ENCODE results near the gene ZSCAN21. TPM values are rescaled to one million over a fixed set of nuclear protein-coding genes. Genes with fewer than 3 reads are reported as not detected.
"Not testable (repeated sequence)": the region's sequence is repeated elsewhere in the genome, so short reads cannot be mapped to it uniquely, and the experiment has no call there.

ZSCAN21 gene
- total and polyA plus RNA-seq, 2 donors from 2014 or later: 10.8 to 12.4 TPM

DNA sequence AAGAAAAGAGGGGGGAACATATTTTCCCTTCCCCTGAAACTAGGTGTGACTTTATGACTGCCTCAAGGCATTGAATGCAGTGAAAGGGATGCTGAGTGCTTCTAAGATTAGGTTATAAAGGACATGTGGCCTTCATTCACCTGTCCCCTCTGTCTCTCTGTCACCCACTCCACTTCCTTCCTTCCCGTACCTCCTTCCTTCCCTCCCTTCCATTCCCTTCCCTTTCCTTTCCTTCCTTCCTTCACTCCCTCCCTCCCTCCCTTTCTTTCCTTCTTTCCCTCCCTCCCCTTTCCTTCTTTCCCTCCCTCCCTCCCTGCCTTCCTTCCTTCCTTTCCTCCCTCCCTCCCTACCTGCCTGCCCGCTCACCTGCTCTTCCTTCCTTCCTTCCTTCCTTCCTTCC is 38.7 kb upstream of the ZSCAN21 start:
- DNase-seq (no peak), FAIRE-seq (no peak)
- no peaks in the 10 kb centered on the region for H3K27me3 ChIP-seq (ENCODE audit: control insufficient read depth, insufficient read depth, low read length)
- intact Hi-C loops (cut with DNase I): no loop called here
- H3K27ac ChIP-seq (ENCODE audit: low read depth in 2 of 2, low read length in 2 of 2): no peak overlapping the region
- H3K9ac ChIP-seq (ENCODE audit: low read length in 3 of 3): no peak overlapping the region
- H3K36me3 ChIP-seq (ENCODE audit: control insufficient read depth in 2 of 3, insufficient read depth in 3 of 3, low read length in 3 of 3): no peaks in the 10 kb centered on the region
- H3K4me1 ChIP-seq (ENCODE audit: control insufficient read depth in 2 of 3, insufficient read depth in 2 of 3, low read depth in 1 of 3, low read length in 3 of 3): no peaks in the 10 kb centered on the region
- no peak overlapping the region for H3K4me3 ChIP-seq (ENCODE audit: low read length in 3 of 3)
- TF ChIP-seq, protein P1, sequence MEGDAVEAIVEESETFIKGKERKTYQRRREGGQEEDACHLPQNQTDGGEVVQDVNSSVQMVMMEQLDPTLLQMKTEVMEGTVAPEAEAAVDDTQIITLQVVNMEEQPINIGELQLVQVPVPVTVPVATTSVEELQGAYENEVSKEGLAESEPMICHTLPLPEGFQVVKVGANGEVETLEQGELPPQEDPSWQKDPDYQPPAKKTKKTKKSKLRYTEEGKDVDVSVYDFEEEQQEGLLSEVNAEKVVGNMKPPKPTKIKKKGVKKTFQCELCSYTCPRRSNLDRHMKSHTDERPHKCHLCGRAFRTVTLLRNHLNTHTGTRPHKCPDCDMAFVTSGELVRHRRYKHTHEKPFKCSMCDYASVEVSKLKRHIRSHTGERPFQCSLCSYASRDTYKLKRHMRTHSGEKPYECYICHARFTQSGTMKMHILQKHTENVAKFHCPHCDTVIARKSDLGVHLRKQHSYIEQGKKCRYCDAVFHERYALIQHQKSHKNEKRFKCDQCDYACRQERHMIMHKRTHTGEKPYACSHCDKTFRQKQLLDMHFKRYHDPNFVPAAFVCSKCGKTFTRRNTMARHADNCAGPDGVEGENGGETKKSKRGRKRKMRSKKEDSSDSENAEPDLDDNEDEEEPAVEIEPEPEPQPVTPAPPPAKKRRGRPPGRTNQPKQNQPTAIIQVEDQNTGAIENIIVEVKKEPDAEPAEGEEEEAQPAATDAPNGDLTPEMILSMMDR (IDR thresholded peaks at IDR 0.05; ENCODE audit: borderline replicate concordance, extremely low read depth, insufficient read depth): no peak
- no peaks in the 10 kb centered on the region for H3K9me3 ChIP-seq (ENCODE audit: control insufficient read depth in 2 of 3, insufficient read depth in 1 of 3, low read length in 3 of 3)

DNA sequence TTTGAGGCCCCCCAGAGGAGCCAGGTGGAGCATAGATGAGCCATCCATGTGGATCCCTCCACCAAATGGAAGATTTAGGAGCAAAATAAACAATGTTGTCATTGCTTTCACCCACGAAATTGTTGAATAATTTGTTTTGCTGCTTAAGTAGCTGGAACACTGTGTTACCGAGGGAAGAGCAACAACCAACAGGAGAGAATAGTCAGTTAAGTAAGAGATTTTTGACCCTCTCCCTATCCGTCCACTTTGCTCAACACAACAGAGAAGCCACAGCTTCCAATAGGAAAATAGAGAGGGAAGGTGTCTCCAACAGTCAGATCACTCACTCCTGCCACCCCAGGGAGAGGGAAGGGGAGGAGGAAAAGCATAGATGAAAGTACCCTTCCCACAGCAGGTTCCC is 38.1 kb upstream of the ZSCAN21 start:
- FAIRE-seq (no peak), DNase-seq (no peak)
- no peaks in the 10 kb centered on the region for H3K9me3 ChIP-seq (ENCODE audit: control insufficient read depth in 2 of 3, insufficient read depth in 1 of 3, low read length in 3 of 3)
- H3K4me1 ChIP-seq (ENCODE audit: control insufficient read depth in 2 of 3, insufficient read depth in 2 of 3, low read depth in 1 of 3, low read length in 3 of 3): peaks cover 0 to 3% (median 0%) of the 10 kb centered on the region in 3 donors
- TF ChIP-seq, protein P1 (IDR thresholded peaks at IDR 0.05; ENCODE audit: borderline replicate concordance, extremely low read depth, insufficient read depth): no peak
- no peak overlapping the region for H3K27ac ChIP-seq (ENCODE audit: low read depth in 2 of 2, low read length in 2 of 2)
- no peaks in the 10 kb centered on the region for H3K27me3 ChIP-seq (ENCODE audit: control insufficient read depth, insufficient read depth, low read length)
- no peaks in the 10 kb centered on the region for H3K36me3 ChIP-seq (ENCODE audit: control insufficient read depth in 2 of 3, insufficient read depth in 3 of 3, low read length in 3 of 3)
- no peak overlapping the region for H3K9ac ChIP-seq (ENCODE audit: low read length in 3 of 3)
- no peak overlapping the region for H3K4me3 ChIP-seq (ENCODE audit: low read length in 3 of 3)
- intact Hi-C loops (cut with DNase I): no loop called here

DNA sequence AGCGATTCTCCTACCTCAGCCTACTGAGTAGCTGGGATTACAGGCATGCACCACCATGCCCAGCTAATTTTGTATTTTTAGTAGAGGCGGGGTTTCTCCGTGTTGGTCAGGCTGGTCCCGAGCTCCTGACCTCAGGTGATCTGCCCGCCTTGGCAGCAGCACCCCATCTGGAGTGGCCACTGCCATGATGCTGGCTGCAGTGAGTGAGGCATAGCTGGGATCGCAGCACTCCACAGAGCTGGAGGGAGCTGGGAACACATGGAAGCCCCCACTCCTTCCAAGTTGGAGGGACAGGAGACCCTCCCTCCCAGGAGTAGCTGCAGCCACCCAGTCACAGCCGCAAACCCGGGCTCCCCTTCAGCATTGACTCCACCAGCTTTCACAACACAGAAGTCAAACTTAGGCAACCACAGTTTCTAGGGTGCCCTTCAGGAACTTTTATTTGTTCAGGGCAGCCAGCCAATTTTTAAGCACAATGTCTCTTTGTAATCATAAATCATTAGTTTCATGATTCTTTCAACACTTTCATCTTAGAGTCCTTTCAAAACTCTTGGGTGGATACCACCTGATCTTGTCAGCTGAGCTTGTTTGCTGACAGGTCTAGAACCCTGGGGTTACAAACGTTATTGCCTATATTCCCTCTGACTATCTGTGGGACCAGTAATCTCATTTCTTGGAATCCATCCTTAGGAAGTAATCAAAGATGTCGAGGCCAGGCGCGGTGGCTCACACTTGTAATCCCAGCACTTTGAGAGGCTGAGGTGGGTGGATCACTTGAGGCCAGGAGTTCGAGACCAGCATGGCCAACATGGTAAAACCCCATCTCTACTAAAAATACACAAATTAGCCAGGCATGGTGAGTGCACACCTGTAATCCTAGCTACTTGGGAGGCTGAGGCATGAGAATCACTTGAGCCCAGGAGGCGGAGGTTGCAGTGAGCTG is 36.9 kb upstream of the ZSCAN21 start:
- H3K36me3 ChIP-seq (ENCODE audit: control insufficient read depth in 2 of 3, insufficient read depth in 3 of 3, low read length in 3 of 3); H3K4me3 ChIP-seq (ENCODE audit: low read length in 3 of 3); H3K27ac ChIP-seq (ENCODE audit: low read depth in 2 of 2, low read length in 2 of 2); H3K4me1 ChIP-seq (ENCODE audit: control insufficient read depth in 2 of 3, insufficient read depth in 2 of 3, low read depth in 1 of 3, low read length in 3 of 3); intact Hi-C loops (cut with DNase I); DNase-seq; H3K9me3 ChIP-seq (ENCODE audit: control insufficient read depth in 2 of 3, insufficient read depth in 1 of 3, low read length in 3 of 3); H3K9ac ChIP-seq (ENCODE audit: low read length in 3 of 3); H3K27me3 ChIP-seq (ENCODE audit: control insufficient read depth, insufficient read depth, low read length); FAIRE-seq: not testable (repeated sequence)

DNA sequence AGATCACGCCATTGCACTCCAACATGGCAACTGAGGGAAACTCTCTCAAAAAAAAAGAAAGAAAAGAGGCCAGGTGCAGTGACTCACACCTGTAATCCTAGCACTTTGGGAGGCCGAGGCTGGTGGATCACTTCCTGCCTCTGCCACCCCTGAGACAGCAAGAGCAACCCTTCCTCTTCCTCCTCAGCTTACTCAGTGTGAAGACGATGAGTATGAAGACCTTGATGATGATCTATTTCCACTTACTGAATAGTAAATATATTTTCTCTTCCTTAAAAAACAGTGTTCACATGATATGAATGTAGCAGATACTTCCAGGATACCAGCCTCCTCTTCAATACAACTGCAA is 36.3 kb upstream of the ZSCAN21 start:
- Histone ChIP-seq H3K4me1 (ENCODE audit: control insufficient read depth in 2 of 3, insufficient read depth in 2 of 3, low read depth in 1 of 3, low read length in 3 of 3) (peaks cover 0 to 6% (median 6%) of the 10 kb centered on the region in 3 donors), H3K27me3 (ENCODE audit: control insufficient read depth, insufficient read depth, low read length) (no peaks in the 10 kb centered on the region), H3K4me3 (ENCODE audit: low read length in 3 of 3) (no peak overlapping the region), H3K36me3 (ENCODE audit: control insufficient read depth in 2 of 3, insufficient read depth in 3 of 3, low read length in 3 of 3) (no peaks in the 10 kb centered on the region), H3K9ac (ENCODE audit: low read length in 3 of 3) (no peak overlapping the region), H3K9me3 (ENCODE audit: control insufficient read depth in 2 of 3, insufficient read depth in 1 of 3, low read length in 3 of 3) (no peaks in the 10 kb centered on the region), H3K27ac (ENCODE audit: low read depth in 2 of 2, low read length in 2 of 2) (no peak overlapping the region)
- TF ChIP-seq, protein P1 (IDR thresholded peaks at IDR 0.05; ENCODE audit: borderline replicate concordance, extremely low read depth, insufficient read depth): no peak
- intact Hi-C loops (cut with DNase I): no loop called here
- FAIRE-seq (no peak), DNase-seq (no peak)

Measured in kidney (tissue), 14 donors.